GM11168 (cell line): ENCODE data around the gene TSPAN4.

Source experiments
- in situ Hi-C: fragments of 300-500 bp; cut with MboI; formaldehyde crosslinking; loops from one replicate; pipeline ENCODE4 v1.12.0; 2022; ENCODE audit warnings: low sequenced_read_pairs; ENCODE audit not compliant: unreplicated experiment

The TSPAN4 gene

GRCh38 chr11:861105-861479 is 18.4 kb downstream of the TSPAN4 start:
- in situ Hi-C loops = no loop called here

- in situ Hi-C loops = no loop called here
Measured at GRCh38 chr11:862081-862661, 19.5 kb downstream of the TSPAN4 start.

- in situ Hi-C loops = no loop called here
Measured at GRCh38 chr11:862696-863022, 20.0 kb downstream of the TSPAN4 start.

- in situ Hi-C loops = no loop called here
Measured at GRCh38 chr11:863023-863909, 20.6 kb downstream of the TSPAN4 start.

GRCh38 chr11:863910-864827 is 21.5 kb downstream of the TSPAN4 start:
- in situ Hi-C loops = no loop called here

GRCh38 chr11:864898-865297 is 22.2 kb downstream of the TSPAN4 start:
- in situ Hi-C loops = no loop called here

- in situ Hi-C loops = no loop called here
Measured at GRCh38 chr11:865462-866430, 23.1 kb downstream of the TSPAN4 start.

- in situ Hi-C loops = no loop called here
Measured at GRCh38 chr11:866481-866880, 23.8 kb downstream of the TSPAN4 start.

GRCh38 chr11:867856-868358 is 25.3 kb downstream of the TSPAN4 start:
- in situ Hi-C loops = no loop called here

GRCh38 chr11:868394-868793 is 25.7 kb downstream of the TSPAN4 start:
- in situ Hi-C loops = no loop called here

- in situ Hi-C loops = no loop called here
Measured at GRCh38 chr11:868802-869201, 26.1 kb downstream of the TSPAN4 start.

- in situ Hi-C loops = no loop called here
Measured at GRCh38 chr11:869399-870126, 26.9 kb downstream of the TSPAN4 start.

- in situ Hi-C loops = no loop called here
Measured at GRCh38 chr11:870127-870413, 27.4 kb downstream of the TSPAN4 start.

- in situ Hi-C loops = no loop called here
Measured at GRCh38 chr11:870418-870817, 27.8 kb downstream of the TSPAN4 start.

- in situ Hi-C loops = no loop called here
Measured at GRCh38 chr11:871472-871871, 28.8 kb downstream of the TSPAN4 start.

GRCh38 chr11:872799-873198 is 30.1 kb downstream of the TSPAN4 start:
- in situ Hi-C loops = no loop called here

- in situ Hi-C loops = no loop called here
Measured at GRCh38 chr11:873706-874105, 31.1 kb downstream of the TSPAN4 start.

GRCh38 chr11:875203-875602 is 32.6 kb downstream of the TSPAN4 start:
- in situ Hi-C loops = no loop called here

GRCh38 chr11:875769-876301 is 33.2 kb downstream of the TSPAN4 start:
- in situ Hi-C loops = no loop called here
